ENCODE results near the gene KDF1.

KDF1 gene

GRCh38 chr1:26970810-26971209 is 10.5 kb upstream of the KDF1 start:
- TF ChIP-seq POLR2AphosphoS5 (IDR thresholded peaks at IDR 0.05; ENCODE audit: low read depth, low read length) (no peak), TAF1 (IDR thresholded peaks at IDR 0.05; ENCODE audit: borderline replicate concordance, low read depth, low read length) (no peak), POLR2A (IDR thresholded peaks at IDR 0.05; ENCODE audit: low read depth, low read length) (no peak)
- no peak for DNase-seq (ENCODE audit: insufficient read length)
- FAIRE-seq = no peak

GRCh38 chr1:26965628-26966027 is 5.4 kb upstream of the KDF1 start:
- DNase-seq (ENCODE audit: insufficient read length) (no peak), FAIRE-seq (no peak)
- no peak for TF ChIP-seq POLR2A (IDR thresholded peaks at IDR 0.05; ENCODE audit: low read depth, low read length)
- TF ChIP-seq POLR2AphosphoS5 (IDR thresholded peaks at IDR 0.05; ENCODE audit: low read depth, low read length) = no peak
- no peak for TF ChIP-seq TAF1 (IDR thresholded peaks at IDR 0.05; ENCODE audit: borderline replicate concordance, low read depth, low read length)

- FAIRE-seq = no peak
- no peak for DNase-seq (ENCODE audit: insufficient read length)
- TF ChIP-seq POLR2AphosphoS5 (IDR thresholded peaks at IDR 0.05; ENCODE audit: low read depth, low read length) (no peak), TAF1 (IDR thresholded peaks at IDR 0.05; ENCODE audit: borderline replicate concordance, low read depth, low read length) (no peak), POLR2A (IDR thresholded peaks at IDR 0.05; ENCODE audit: low read depth, low read length) (no peak)
Observed at GRCh38 chr1:26965213-26965612, 4.9 kb upstream of the KDF1 start.

DNA sequence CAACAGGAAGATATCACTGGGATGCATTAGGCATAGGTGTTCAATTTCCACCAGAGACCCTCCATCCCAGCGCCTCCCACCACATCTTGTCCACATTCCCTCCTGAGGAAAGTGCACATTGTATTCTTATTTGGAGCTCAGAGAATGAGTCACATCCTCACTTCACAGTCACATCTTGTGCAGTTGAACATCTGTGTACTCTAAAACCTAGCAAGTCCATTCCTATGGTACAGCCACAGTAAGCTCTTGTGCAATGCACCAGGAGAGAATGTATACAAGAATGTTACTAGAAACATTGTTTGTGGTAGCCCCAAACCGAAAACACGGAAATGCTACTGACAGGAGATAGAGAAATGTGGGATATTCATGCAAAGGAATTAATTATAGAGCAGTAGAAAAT is 1.6 kb upstream of the KDF1 start:
- no peak for TF ChIP-seq POLR2A (IDR thresholded peaks at IDR 0.05; ENCODE audit: low read depth, low read length)
- no peak for TF ChIP-seq POLR2AphosphoS5 (IDR thresholded peaks at IDR 0.05; ENCODE audit: low read depth, low read length)
- no peak for TF ChIP-seq TAF1 (IDR thresholded peaks at IDR 0.05; ENCODE audit: borderline replicate concordance, low read depth, low read length)
- DNase-seq (ENCODE audit: insufficient read length) (no peak), FAIRE-seq (no peak)

GRCh38 chr1:26960625-26960966 is 328 bp upstream of the KDF1 start:
- FAIRE-seq = no peak
- no peak for DNase-seq (ENCODE audit: insufficient read length)
- TF ChIP-seq TAF1 (IDR thresholded peaks at IDR 0.05; ENCODE audit: borderline replicate concordance, low read depth, low read length) (no peak), POLR2AphosphoS5 (IDR thresholded peaks at IDR 0.05; ENCODE audit: low read depth, low read length) (no peak), POLR2A (IDR thresholded peaks at IDR 0.05; ENCODE audit: low read depth, low read length) (no peak)

- TF ChIP-seq TAF1 (IDR thresholded peaks at IDR 0.05; ENCODE audit: borderline replicate concordance, low read depth, low read length) = no peak
- no peak for DNase-seq (ENCODE audit: insufficient read length)
- FAIRE-seq = no peak
Observed at GRCh38 chr1:26959270-26959669, 998 bp downstream of the KDF1 start.

DNA sequence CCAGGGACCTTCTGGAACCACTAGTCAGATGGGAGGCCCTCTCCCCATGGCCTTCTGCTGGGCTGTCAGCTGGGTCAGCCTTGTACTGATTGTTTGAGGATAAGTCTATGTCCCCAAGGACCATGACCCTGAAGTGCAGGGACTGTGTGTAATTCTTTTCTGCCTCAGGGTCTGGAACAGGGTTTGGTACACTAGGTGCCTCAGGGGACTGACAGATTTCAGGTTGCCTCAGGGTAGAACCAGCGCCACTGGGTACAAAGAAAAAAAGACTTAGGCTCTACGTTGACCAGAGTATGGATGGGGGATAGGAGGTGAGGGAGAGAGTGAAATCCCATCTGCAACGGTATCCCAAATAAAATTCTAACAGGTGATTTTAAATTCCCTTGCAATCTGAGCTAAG is 3.0 kb downstream of the KDF1 start:
- no peak for DNase-seq (ENCODE audit: insufficient read length)
- TF ChIP-seq POLR2A (IDR thresholded peaks at IDR 0.05; ENCODE audit: low read depth, low read length) (no peak), TAF1 (IDR thresholded peaks at IDR 0.05; ENCODE audit: borderline replicate concordance, low read depth, low read length) (no peak), POLR2AphosphoS5 (IDR thresholded peaks at IDR 0.05; ENCODE audit: low read depth, low read length) (no peak)
- no peak for FAIRE-seq

GRCh38 chr1:26956321-26956720 is 3.9 kb downstream of the KDF1 start:
- no peak for DNase-seq (ENCODE audit: insufficient read length)
- TF ChIP-seq POLR2A (IDR thresholded peaks at IDR 0.05; ENCODE audit: low read depth, low read length) (no peak), POLR2AphosphoS5 (IDR thresholded peaks at IDR 0.05; ENCODE audit: low read depth, low read length) (no peak), TAF1 (IDR thresholded peaks at IDR 0.05; ENCODE audit: borderline replicate concordance, low read depth, low read length) (no peak)
- no peak for FAIRE-seq

GRCh38 chr1:26953374-26953773 is 6.9 kb downstream of the KDF1 start:
- no peak for DNase-seq (ENCODE audit: insufficient read length)
- no peak for FAIRE-seq
- no peak for TF ChIP-seq POLR2AphosphoS5 (IDR thresholded peaks at IDR 0.05; ENCODE audit: low read depth, low read length)
- no peak for TF ChIP-seq POLR2A (IDR thresholded peaks at IDR 0.05; ENCODE audit: low read depth, low read length)
- no peak for TF ChIP-seq TAF1 (IDR thresholded peaks at IDR 0.05; ENCODE audit: borderline replicate concordance, low read depth, low read length)

DNA sequence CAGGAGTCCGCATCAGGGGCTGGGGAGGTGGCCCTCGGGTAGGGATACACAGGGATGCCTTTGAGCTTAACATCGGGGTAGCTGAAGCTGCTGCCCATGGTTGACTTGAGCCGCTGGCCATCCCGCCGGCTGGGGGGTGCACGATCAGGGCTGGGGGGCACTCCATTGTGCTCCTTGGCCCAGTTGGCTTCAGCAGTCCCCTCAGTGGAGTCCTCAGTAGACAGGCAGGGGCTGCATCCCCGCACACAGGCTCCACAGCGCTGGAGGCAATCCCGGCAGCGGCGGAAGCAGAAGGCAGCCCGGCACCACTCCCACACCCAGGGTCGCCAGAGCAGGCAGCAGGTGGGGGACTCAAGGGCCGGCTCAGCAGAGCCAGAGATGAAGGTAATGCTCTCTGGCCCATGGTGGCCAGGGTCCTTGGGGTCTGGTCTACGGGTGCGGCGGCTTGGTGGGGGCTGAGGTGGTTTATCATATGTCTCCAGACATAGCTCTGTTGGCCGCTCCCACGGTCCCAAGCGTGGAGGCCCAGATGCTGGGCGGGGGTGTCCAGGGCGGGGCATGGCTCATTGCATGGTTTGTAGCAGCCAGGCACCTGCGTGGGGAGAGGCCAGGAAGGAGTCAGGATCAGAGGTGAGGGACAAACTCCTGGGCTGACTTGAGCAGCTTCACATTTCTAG is 8.3 kb downstream of the KDF1 start:
- DNase-seq (ENCODE audit: insufficient read length) (no peak), FAIRE-seq (no peak)

GRCh38 chr1:26951216-26951615 is 9.1 kb downstream of the KDF1 start:
- DNase-seq (ENCODE audit: insufficient read length) (no peak), FAIRE-seq (no peak)

More for the DNA sequence above, 8.3 kb downstream of the KDF1 start:
- TF ChIP-seq POLR2AphosphoS5 (IDR thresholded peaks at IDR 0.05; ENCODE audit: low read depth, low read length) (no peak), POLR2A (IDR thresholded peaks at IDR 0.05; ENCODE audit: low read depth, low read length) (no peak), TAF1 (IDR thresholded peaks at IDR 0.05; ENCODE audit: borderline replicate concordance, low read depth, low read length) (no peak)

GRCh38 chr1:26950602-26951001 is 9.7 kb downstream of the KDF1 start:
- FAIRE-seq = no peak
- TF ChIP-seq TAF1 (IDR thresholded peaks at IDR 0.05; ENCODE audit: borderline replicate concordance, low read depth, low read length) (no peak), POLR2A (IDR thresholded peaks at IDR 0.05; ENCODE audit: low read depth, low read length) (no peak), POLR2AphosphoS5 (IDR thresholded peaks at IDR 0.05; ENCODE audit: low read depth, low read length) (no peak)
- no peak for DNase-seq (ENCODE audit: insufficient read length)

More at GRCh38 chr1:26951216-26951615, 9.1 kb downstream of the KDF1 start:
- TF ChIP-seq POLR2AphosphoS5 (IDR thresholded peaks at IDR 0.05; ENCODE audit: low read depth, low read length) = no peak
- no peak for TF ChIP-seq POLR2A (IDR thresholded peaks at IDR 0.05; ENCODE audit: low read depth, low read length)
- TF ChIP-seq TAF1 (IDR thresholded peaks at IDR 0.05; ENCODE audit: borderline replicate concordance, low read depth, low read length) = no peak

All from GM12892 (cell line).